Muscle of leg (tissue), 11 donors: ENCODE measurements around the gene POU6F2. TPM values are rescaled to one million over a fixed set of nuclear protein-coding genes. Genes with fewer than 3 reads are reported as not detected.

Source experiments
- DNase-seq: peaks from one replicate; pipeline ENCODE4 v3.0.0; 2013
- H3K27ac ChIP-seq: one replicate; pipeline ENCODE4 v1.5.1; 2013; ENCODE audit warnings: mild to moderate bottlenecking, low read length, control low read depth
- H3K27me3 ChIP-seq: one replicate; pipeline ENCODE4 v1.6.1; 2013; ENCODE audit warnings: low read length; ENCODE audit not compliant: control insufficient read depth, insufficient read depth
- H3K36me3 ChIP-seq: one replicate; pipeline ENCODE4 v1.6.1; 2013; ENCODE audit warnings: low read length; ENCODE audit not compliant: control insufficient read depth, insufficient read depth
- H3K4me1 ChIP-seq: one replicate; pipeline ENCODE4 v1.6.1; 2013; ENCODE audit warnings: low read length; ENCODE audit not compliant: control insufficient read depth, insufficient read depth
- H3K4me3 ChIP-seq: one replicate; pipeline ENCODE4 v1.5.1; 2013; ENCODE audit warnings: low read length, control low read depth
- H3K9me3 ChIP-seq: replicated peaks from 2 replicates; pipeline ENCODE4 v1.6.1; 2013; ENCODE audit warnings: low read depth, low read length; ENCODE audit not compliant: control insufficient read depth
- WGBS: methylation state at CpG from one replicate; pipeline ENCODE4 v1.1.5; 2013; ENCODE audit warnings: missing lambda C conversion rate; ENCODE audit not compliant: insufficient coverage; 5-methylcytosine and 5-hydroxymethylcytosine counted together
- polyA plus RNA-seq, 8 donors: library from polyadenylated mRNA; unstranded; fragments of 120-200 nt; gene quantifications; one replicate each; pipeline versions ENCODE4 v1.2.1 to v1.2.3, GENCODE V29; 2013; ENCODE audit warnings: inconsistent platforms in 1 of 8, low replicate concordance in 1 of 8; ENCODE audit not compliant: insufficient read length in 8 of 8, insufficient read depth in 1 of 8
- total RNA-seq: library from RNA; stranded (reverse); fragments of 120-200 nt; gene quantifications from one replicate; pipeline ENCODE4 v1.2.4, GENCODE V29; 2013

Gene POU6F2
- total and polyA plus RNA-seq, 9 donors = 0.05 to 0.54 (median 0.10) TPM; not detected in 1

DNA sequence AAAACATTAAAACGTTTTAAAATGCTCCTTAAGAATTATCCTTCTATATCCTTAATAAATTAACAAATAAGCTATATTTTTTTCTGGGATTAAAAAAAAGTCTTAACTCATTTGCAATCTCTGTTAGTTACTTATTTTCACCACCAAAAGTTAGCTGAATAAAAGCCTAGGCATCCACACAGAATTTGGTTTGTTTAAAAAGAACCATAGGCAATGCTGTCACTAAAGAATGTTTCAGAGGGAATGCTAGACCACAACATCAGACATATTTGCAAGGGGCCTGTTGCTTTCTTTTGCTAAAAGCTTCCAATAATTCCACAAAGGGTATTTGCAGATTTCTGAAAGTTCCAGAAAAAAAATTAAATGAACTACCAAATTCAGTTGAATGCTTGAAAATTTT lies 244.2 kb downstream of the POU6F2 start:
- Histone ChIP-seq H3K36me3 (no peaks in the 10 kb centered on the region), H3K4me1 (no peaks in the 10 kb centered on the region), H3K9me3 (no peaks in the 10 kb centered on the region), H3K27me3 (no peaks in the 10 kb centered on the region), H3K27ac (no peak overlapping the region), H3K4me3 (no peak overlapping the region)
- no peak for DNase-seq
- no CpG with 5 or more reads among the region's 1 CpG for WGBS

DNA sequence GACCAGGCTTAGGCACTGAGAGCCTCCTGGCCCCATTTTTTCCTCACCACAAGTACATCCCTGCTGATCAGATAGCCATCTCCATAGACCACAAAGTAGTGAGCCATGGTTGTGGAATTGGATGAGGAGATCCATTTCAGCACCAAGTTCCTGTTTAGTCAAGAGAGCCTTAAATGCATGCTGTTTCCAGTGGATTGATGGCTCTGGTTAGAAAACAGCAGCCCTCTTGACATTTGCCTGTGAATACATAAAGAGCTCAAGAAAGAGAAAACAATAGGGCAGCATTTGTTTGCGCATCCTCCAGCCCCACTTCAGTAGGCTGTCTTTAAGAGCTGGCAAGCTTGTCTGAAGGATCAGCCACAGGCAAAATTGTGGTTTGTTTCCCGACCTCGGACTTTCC lies 251.2 kb downstream of the POU6F2 start:
- no peaks in the 10 kb centered on the region for H3K4me1 ChIP-seq
- 45% methylated on average over 3 of the region's 3 CpGs for WGBS
- no peak overlapping the region for H3K4me3 ChIP-seq
- no peak overlapping the region for H3K27ac ChIP-seq
- no peaks in the 10 kb centered on the region for H3K9me3 ChIP-seq
- H3K36me3 ChIP-seq = no peaks in the 10 kb centered on the region
- H3K27me3 ChIP-seq = no peaks in the 10 kb centered on the region
- no peak for DNase-seq

DNA sequence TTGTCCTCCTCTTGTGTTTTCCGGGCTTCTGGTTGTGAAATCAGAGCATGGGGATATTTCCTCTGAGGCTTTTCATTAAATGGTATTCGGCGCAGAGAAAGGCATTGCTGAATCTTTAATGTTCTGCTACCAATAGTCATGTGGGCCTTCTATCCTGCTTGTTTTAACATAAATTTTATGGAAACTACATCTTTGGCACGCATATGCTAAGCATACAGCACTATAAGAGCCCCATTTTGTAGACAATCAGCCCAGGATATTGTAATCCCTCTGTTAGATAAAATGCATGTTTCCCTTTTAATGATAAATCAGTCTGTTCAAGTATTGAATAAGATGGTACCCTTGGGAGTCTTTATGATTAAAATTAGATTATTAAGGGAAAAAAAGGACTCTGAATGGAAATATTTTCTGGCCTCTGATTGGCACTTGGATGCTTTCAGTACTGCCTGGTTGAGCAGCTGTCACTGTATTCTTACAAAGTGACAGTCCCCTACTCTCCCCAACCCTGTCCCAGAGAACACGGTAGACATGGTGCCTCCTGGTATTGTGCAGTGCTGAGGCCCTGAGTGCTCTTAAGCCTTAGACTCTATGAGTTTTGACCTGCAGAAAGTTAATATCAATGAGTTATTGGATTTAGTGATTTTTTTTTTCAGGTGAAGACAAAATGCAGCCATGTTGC lies 256.3 kb downstream of the POU6F2 start:
- 50% methylated on average over 1 of the region's 5 CpGs for WGBS
- Histone ChIP-seq H3K27ac (no peak overlapping the region), H3K27me3 (no peaks in the 10 kb centered on the region), H3K36me3 (no peaks in the 10 kb centered on the region), H3K9me3 (no peaks in the 10 kb centered on the region), H3K4me3 (no peak overlapping the region), H3K4me1 (peaks cover 3% of the 10 kb centered on the region)
- peak; percentile 3 for DNase-seq

DNA sequence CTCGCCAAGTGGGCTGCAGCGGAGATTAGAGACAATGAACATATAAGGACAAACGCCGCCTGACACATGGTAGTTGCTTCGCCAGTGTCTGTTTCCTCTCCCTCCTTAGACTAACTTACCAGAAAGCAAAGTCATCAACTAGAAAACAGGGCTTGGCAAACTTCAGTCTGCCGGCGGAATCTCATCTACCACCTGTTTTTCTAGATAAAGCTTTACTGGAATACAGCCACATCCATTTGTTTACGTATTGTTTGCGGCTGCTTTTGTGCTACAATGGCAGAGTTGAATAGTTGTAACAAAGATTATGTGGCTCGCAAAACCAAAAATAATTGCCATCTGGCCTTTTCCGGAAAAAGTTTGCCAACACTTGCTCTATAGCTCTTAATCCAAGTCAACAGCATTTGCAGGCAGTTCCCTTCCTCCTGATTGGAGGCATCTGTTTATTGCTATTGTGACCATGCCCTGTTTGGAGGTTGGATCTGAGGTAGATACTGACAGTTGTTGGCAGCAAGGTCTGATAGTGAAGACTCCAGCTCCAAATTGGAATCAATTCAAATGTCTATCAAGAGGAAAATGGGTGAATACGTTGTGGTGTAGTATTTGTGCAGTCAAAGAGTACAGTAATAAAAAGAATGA lies 260.6 kb downstream of the POU6F2 start:
- Histone ChIP-seq H3K4me1 (peaks cover 3% of the 10 kb centered on the region), H3K27me3 (no peaks in the 10 kb centered on the region), H3K27ac (no peak overlapping the region), H3K36me3 (no peaks in the 10 kb centered on the region), H3K4me3 (no peak overlapping the region), H3K9me3 (no peaks in the 10 kb centered on the region)
- peak; percentile 52 for DNase-seq
- 93% methylated on average over 4 of the region's 12 CpGs for WGBS

DNA sequence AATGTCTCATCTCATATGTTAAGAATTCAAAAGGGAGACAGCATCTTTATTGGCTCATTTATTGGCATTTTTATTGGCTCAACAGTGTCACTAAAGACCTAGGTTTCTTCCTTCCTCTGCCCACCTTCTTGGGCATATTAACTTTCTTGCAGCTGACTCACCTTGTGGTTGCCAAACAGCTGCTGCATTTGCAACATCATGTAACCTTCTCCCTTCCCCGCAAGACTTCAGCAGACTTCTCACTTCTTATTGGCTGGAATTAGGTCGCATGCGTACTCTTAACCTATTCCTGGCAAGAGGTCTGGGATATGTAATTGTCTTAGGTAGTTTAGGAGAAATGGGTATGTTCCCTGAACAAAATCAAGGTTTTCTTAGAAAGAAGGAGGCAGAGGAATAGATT lies 263.2 kb downstream of the POU6F2 start:
- Histone ChIP-seq H3K27me3 (no peaks in the 10 kb centered on the region), H3K36me3 (no peaks in the 10 kb centered on the region), H3K4me3 (no peak overlapping the region), H3K4me1 (peaks cover 3% of the 10 kb centered on the region), H3K27ac (no peak overlapping the region), H3K9me3 (no peaks in the 10 kb centered on the region)
- no CpG with 5 or more reads among the region's 3 CpGs for WGBS
- no peak for DNase-seq

DNA sequence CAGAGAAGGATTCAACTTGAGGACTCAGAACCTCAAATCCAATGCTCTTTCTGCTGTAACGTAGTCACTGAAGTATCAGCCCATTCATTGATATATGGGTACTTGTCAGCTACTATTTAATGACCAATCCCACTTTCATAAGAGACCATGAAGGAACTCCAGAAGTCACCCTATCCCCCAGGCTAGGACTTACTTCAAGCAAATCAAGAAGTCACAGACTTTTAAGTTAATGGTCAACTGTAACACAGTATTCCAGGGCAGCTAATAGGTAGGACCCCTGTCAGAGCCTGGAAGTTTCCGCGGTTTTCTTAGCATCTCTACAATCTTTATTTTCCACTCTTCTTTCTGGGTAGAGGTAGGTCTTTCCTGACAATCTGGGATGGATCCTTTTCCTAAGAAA lies 269.9 kb downstream of the POU6F2 start:
- H3K9me3 ChIP-seq = no peaks in the 10 kb centered on the region
- no CpG with 5 or more reads among the region's 3 CpGs for WGBS
- H3K4me3 ChIP-seq = no peak overlapping the region
- no peaks in the 10 kb centered on the region for H3K27me3 ChIP-seq
- H3K27ac ChIP-seq = no peak overlapping the region
- H3K36me3 ChIP-seq = no peaks in the 10 kb centered on the region
- no peak for DNase-seq
- no peaks in the 10 kb centered on the region for H3K4me1 ChIP-seq

DNA sequence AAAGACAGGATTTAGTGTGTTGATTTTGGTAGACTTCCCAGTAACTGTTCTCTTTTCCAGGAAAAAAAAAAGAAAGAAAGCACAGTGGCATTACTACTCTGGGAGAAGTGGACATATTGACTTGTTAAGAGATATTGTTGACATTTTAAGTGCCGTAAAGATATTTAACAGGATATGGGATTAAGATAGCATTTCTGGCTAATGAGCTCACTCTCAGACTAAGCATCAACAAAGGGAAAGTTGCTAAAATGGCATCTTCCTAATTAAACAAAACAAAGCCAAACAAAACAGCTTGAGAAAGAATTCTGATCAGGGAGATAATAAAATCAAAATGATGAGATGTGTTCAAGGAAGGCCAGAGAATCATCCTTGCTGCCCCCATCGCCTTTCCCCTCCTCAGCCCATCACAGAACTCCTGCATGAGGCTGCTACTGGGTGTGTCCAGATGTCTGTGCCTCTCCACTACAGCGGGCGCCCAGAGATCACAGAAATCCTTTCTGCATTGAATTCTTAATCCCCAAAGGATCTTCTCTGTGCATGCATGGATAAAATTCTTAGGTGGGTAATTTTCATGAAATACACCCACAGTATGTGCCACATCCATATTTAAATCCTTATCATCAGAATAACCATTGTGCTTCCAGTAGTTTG lies 270.5 kb downstream of the POU6F2 start:
- Histone ChIP-seq H3K4me3 (no peak overlapping the region), H3K36me3 (no peaks in the 10 kb centered on the region), H3K27me3 (no peaks in the 10 kb centered on the region), H3K9me3 (no peaks in the 10 kb centered on the region), H3K27ac (no peak overlapping the region), H3K4me1 (no peaks in the 10 kb centered on the region)
- WGBS = no CpG with 5 or more reads among the region's 4 CpGs
- DNase-seq = peak; percentile 4

DNA sequence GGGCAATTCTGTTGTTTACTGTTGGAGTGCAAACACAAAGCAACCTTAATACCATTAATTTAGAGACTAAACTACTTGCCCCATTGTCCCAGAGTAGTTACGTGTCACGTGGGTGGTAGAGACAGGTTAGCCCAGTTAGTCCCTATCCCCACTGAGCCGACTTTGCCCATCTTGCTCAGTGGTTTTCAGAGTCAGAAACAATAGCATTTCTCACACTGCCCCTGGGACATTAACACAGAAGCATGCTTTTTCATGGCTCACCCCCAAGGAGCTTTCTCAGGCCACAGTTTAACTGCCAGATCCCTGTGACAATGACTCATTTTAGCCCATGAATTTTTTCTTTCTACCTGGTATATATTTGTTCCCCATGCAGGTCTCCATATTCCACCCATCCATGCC lies 271.0 kb downstream of the POU6F2 start:
- DNase-seq = no peak
- H3K4me1 ChIP-seq = no peaks in the 10 kb centered on the region
- no peaks in the 10 kb centered on the region for H3K27me3 ChIP-seq
- H3K9me3 ChIP-seq = no peaks in the 10 kb centered on the region
- no peak overlapping the region for H3K4me3 ChIP-seq
- 75% methylated on average over 3 of the region's 3 CpGs for WGBS
- no peaks in the 10 kb centered on the region for H3K36me3 ChIP-seq
- no peak overlapping the region for H3K27ac ChIP-seq

DNA sequence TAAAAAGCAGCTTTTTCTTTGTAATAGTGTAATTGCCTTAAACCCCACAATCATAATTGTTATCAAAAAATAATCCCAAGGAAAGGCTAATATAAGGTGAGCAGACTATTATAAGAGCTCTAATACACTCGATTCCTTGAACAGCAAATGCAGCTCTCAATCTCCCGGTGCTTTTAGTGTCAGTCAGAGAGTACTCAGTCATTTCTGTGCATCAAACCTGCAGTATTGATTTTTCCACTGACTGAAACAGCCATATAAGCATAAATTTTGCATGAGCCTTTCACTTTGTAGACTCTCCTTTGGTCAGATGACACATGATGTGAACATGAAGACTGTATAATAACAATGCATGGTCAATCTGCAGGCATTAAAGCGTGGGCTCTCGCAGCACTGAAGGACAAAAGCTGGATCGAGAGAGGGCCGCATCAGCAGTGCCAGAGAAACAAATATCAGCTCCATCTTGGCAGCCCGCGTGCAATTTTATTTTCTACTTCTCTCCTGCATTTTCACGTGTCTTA lies 272.0 kb downstream of the POU6F2 start:
- WGBS = 93% methylated on average over 6 of the region's 9 CpGs
- Histone ChIP-seq H3K27ac (no peak overlapping the region), H3K4me1 (no peaks in the 10 kb centered on the region), H3K27me3 (no peaks in the 10 kb centered on the region), H3K9me3 (no peaks in the 10 kb centered on the region), H3K4me3 (no peak overlapping the region), H3K36me3 (no peaks in the 10 kb centered on the region)
- no peak for DNase-seq

DNA sequence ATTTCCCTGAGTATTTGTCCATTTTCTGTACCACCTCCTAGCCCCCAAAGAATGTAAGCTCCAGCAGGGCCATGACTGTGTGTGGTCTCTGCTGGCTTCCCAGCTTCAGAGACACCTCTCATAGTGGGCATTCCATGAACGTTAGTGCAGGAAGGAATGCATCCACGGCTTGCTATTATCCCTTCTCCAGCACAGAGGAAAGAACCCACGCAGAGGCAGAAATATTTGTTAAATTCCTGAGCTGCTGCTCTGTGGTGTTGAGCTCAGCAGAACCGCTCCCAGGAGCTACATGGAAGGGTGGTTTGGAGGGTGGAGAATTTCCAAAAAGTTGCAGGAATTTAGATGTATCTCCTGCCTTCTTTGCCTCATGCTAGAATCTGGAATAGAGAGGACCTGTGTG lies 275.2 kb downstream of the POU6F2 start:
- 50% methylated on average over 2 of the region's 4 CpGs for WGBS
- Histone ChIP-seq H3K4me3 (no peak overlapping the region), H3K9me3 (no peaks in the 10 kb centered on the region), H3K36me3 (no peaks in the 10 kb centered on the region), H3K27me3 (no peaks in the 10 kb centered on the region), H3K27ac (no peak overlapping the region), H3K4me1 (no peaks in the 10 kb centered on the region)
- no peak for DNase-seq
